Smooth muscle cell (in vitro differentiated cells): ENCODE data around the gene COPS8. TPM values are rescaled to one million over a fixed set of nuclear protein-coding genes. Genes with fewer than 3 reads are reported as not detected.
A peak's percentile ranks its signal among the peaks of the same experiment; 100 is the strongest.

Source experiments
- DNase-seq: peaks from one replicate; lab custom pipeline; 2025; ENCODE audit not compliant: unreplicated experiment; lab: John Stamatoyannopoulos, UW
- H2AFZ ChIP-seq: fragments of 200-600 bp; sonication (generic); 2 replicates; pipeline ENCODE4 v1.6.0; 2016; ENCODE audit warnings: antibody characterized with exemption, low read depth, mild to moderate bottlenecking
- H3F3A ChIP-seq: fragments of 200-600 bp; sonication (generic); 2 replicates; pipeline ENCODE4 v1.6.0; 2017; ENCODE audit warnings: antibody characterized with exemption, low read depth
- H3K27ac ChIP-seq: fragments of 200-600 bp; sonication (generic); 2 replicates; pipeline ENCODE4 v1.5.1; 2016; ENCODE audit warnings: low read depth, mild to moderate bottlenecking
- H3K27me3 ChIP-seq: fragments of 200-600 bp; sonication (generic); 2 replicates; pipeline ENCODE4 v1.6.1; 2016; ENCODE audit warnings: low read depth, mild to moderate bottlenecking
- H3K36me3 ChIP-seq: fragments of 200-600 bp; sonication (generic); 2 replicates; pipeline ENCODE4 v1.5.1; 2016; ENCODE audit warnings: low read depth
- H3K4me1 ChIP-seq: fragments of 200-600 bp; sonication (generic); 2 replicates; pipeline ENCODE4 v1.5.1; 2016; ENCODE audit warnings: low read depth
- H3K4me2 ChIP-seq: fragments of 200-600 bp; sonication (generic); 2 replicates; pipeline ENCODE4 v1.6.0; 2016; ENCODE audit warnings: mild to moderate bottlenecking
- H3K4me3 ChIP-seq: fragments of 200-600 bp; sonication (generic); 2 replicates; pipeline ENCODE4 v1.5.1; 2016; ENCODE audit warnings: mild to moderate bottlenecking
- H3K79me2 ChIP-seq: fragments of 200-600 bp; sonication (generic); 2 replicates; pipeline ENCODE4 v1.6.0; 2016; ENCODE audit warnings: low read depth, mild to moderate bottlenecking
- H3K9ac ChIP-seq: fragments of 200-600 bp; sonication (generic); 2 replicates; pipeline ENCODE4 v1.6.0; 2016; ENCODE audit warnings: low read depth
- H3K9me3 ChIP-seq: fragments of 200-600 bp; sonication (generic); replicated peaks from 2 replicates; pipeline ENCODE4 v1.5.1; 2016; ENCODE audit warnings: low read depth
- H4K20me1 ChIP-seq: fragments of 200-600 bp; sonication (generic); 2 replicates; pipeline ENCODE4 v1.6.0; 2016; ENCODE audit warnings: low read depth
- CTCF ChIP-seq: fragments of 200-600 bp; sonication (generic); IDR thresholded peaks from 2 replicates; pipeline ENCODE4 v1.5.1; 2017; ENCODE audit warnings: borderline replicate concordance, mild to moderate bottlenecking, antibody characterized with exemption; ENCODE audit not compliant: insufficient read depth, poor library complexity, severe bottlenecking
- WGBS: methylation state at CpG from one replicate; pipeline ENCODE4 v1.1.7; 2016; ENCODE audit warnings: low lambda C conversion rate; 5-methylcytosine and 5-hydroxymethylcytosine counted together
- polyA plus RNA-seq: library from polyadenylated mRNA; unstranded; fragments of >200 nt; fragmentation: Nextera tagmentation; extraction: Ambion mirVana; gene quantifications from 2 replicates; pipeline ENCODE4 v1.2.1, GENCODE V29; 2016
- total RNA-seq: library from RNA; depleted of rRNA; stranded (reverse); fragments of >200 nt; gene quantifications from 2 replicates; pipeline ENCODE4 v1.2.3, GENCODE V29; 2014

The COPS8 gene
- total and polyA plus RNA-seq, 2 experiments from 2014 or later, result 132 to 159 TPM

GRCh38 chr2:237092506-237092905, 6.8 kb downstream of the COPS8 start:
- Histone ChIP-seq H3K27me3 (no peaks in the 10 kb centered on the region), H2AFZ (no peak overlapping the region), H3K9me3 (no peaks in the 10 kb centered on the region), H3K27ac (peak overlapping the region; percentile 82), H3K4me2 (peak overlapping the region; percentile 37), H3K36me3 (no peaks in the 10 kb centered on the region), H3K9ac (peak overlapping the region; percentile 18), H3K79me2 (peaks cover 84% of the 10 kb centered on the region), H3K4me1 (peaks cover 3% of the 10 kb centered on the region), H3F3A (peaks cover 43% of the 10 kb centered on the region), H4K20me1 (peaks cover 6% of the 10 kb centered on the region), H3K4me3 (no peak overlapping the region)
- WGBS, result 88% methylated on average over 5 of the region's 5 CpGs
- DNase-seq, result no peak
- no peak for TF ChIP-seq CTCF

- Histone ChIP-seq H3F3A (peaks cover 45% of the 10 kb centered on the region), H3K36me3 (no peaks in the 10 kb centered on the region), H2AFZ (no peak overlapping the region), H3K4me1 (peaks cover 4% of the 10 kb centered on the region), H3K79me2 (peaks cover 77% of the 10 kb centered on the region), H3K4me2 (peak overlapping the region; percentile 37), H3K4me3 (no peak overlapping the region), H4K20me1 (peaks cover 6% of the 10 kb centered on the region), H3K9ac (peak overlapping the region; percentile 18), H3K27ac (peak overlapping the region; percentile 82), H3K27me3 (no peaks in the 10 kb centered on the region), H3K9me3 (no peaks in the 10 kb centered on the region)
- TF ChIP-seq CTCF, result peak; percentile 64
- 58% methylated on average over 9 of the region's 9 CpGs for WGBS
- DNase-seq, result no peak
Measured at GRCh38 chr2:237092920-237093781, 7.5 kb downstream of the COPS8 start.

DNA sequence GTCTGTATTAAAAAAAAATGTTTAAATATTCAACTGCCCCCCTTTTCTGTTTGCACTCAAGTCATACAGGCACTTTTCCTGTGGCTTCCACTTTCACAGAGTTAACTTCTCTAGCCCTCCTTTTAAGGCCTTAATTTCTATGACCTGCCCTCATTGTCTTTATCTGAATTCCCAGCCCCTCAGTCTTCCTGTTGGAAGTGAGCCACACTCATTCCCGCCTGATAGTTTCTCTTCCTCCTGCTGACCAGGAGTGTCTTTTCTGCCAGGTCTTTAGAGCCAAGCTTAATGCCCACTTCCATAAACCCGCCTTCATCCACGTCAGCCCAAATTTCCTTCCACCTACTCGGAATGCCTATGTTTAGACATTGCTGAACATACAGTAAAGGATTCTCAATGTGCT, 10.5 kb downstream of the COPS8 start:
- TF ChIP-seq CTCF, result no peak
- H4K20me1 ChIP-seq, result peaks cover 6% of the 10 kb centered on the region
- H3K9ac ChIP-seq, result peak overlapping the region; percentile 13
- H3K27me3 ChIP-seq, result no peaks in the 10 kb centered on the region
- peaks cover 59% of the 10 kb centered on the region for H3K79me2 ChIP-seq
- no peak for DNase-seq
- peak overlapping the region; percentile 57 for H3K4me2 ChIP-seq
- WGBS, result 67% methylated on average over 4 of the region's 4 CpGs
- H2AFZ ChIP-seq, result no peak overlapping the region
- H3K27ac ChIP-seq, result peak overlapping the region; percentile 94
- peaks cover 30% of the 10 kb centered on the region for H3F3A ChIP-seq
- peaks cover 6% of the 10 kb centered on the region for H3K36me3 ChIP-seq
- H3K4me3 ChIP-seq, result no peak overlapping the region
- no peaks in the 10 kb centered on the region for H3K9me3 ChIP-seq
- H3K4me1 ChIP-seq, result peaks cover 14% of the 10 kb centered on the region
